Neural progenitor cell (in vitro differentiated cells): ENCODE results near the gene GRIK1. TPM values are rescaled to one million over a fixed set of nuclear protein-coding genes. Genes with fewer than 3 reads are reported as not detected.

Source experiments
- DNase-seq: peaks from one replicate; pipeline ENCODE4 v3.0.0-alpha.2; 2016; ENCODE audit warnings: low spot score
- H2AFZ ChIP-seq: fragments of 200-600 bp; sonication (generic); replicated peaks from 2 replicates; pipeline ENCODE4 v1.6.1; 2016; ENCODE audit warnings: antibody characterized with exemption
- H3F3A ChIP-seq: fragments of 200-600 bp; sonication (generic); 2 replicates; pipeline ENCODE4 v1.6.1; 2016; ENCODE audit warnings: antibody characterized with exemption, low read depth
- H3K27ac ChIP-seq: fragments of 200-600 bp; sonication (generic); 2 replicates; pipeline ENCODE4 v1.5.1; 2016; ENCODE audit warnings: mild to moderate bottlenecking
- H3K27me3 ChIP-seq: fragments of 200-600 bp; sonication (generic); 2 replicates; pipeline ENCODE4 v1.6.1; 2016; ENCODE audit warnings: mild to moderate bottlenecking, moderate library complexity
- H3K36me3 ChIP-seq: fragments of 200-600 bp; sonication (generic); 2 replicates; pipeline ENCODE4 v1.5.1; 2016
- H3K4me1 ChIP-seq: fragments of 200-600 bp; sonication (generic); 2 replicates; pipeline ENCODE4 v1.6.1; 2016; ENCODE audit warnings: mixed run types
- H3K4me2 ChIP-seq: fragments of 200-600 bp; sonication (generic); 2 replicates; pipeline ENCODE4 v1.6.1; 2016
- H3K4me3 ChIP-seq: fragments of 200-600 bp; sonication (generic); 2 replicates; pipeline ENCODE4 v1.5.1; 2016
- H3K79me2 ChIP-seq: fragments of 200-600 bp; sonication (generic); 2 replicates; pipeline ENCODE4 v1.6.1; 2016; ENCODE audit warnings: low read depth
- H3K9ac ChIP-seq: fragments of 200-600 bp; sonication (generic); 2 replicates; pipeline ENCODE4 v1.6.1; 2016
- H3K9me3 ChIP-seq: fragments of 200-600 bp; sonication (generic); 2 replicates; pipeline ENCODE4 v1.5.1; 2016; ENCODE audit warnings: low read depth
- H4K20me1 ChIP-seq: fragments of 200-600 bp; sonication (generic); 2 replicates; pipeline ENCODE4 v1.6.1; 2016; ENCODE audit warnings: low read depth
- H3K27ac Mint-ChIP-seq: 3 replicates; pipeline ENCODE4 v1.8.0; 2021; ENCODE audit warnings: mixed read lengths
- H3K27me3 Mint-ChIP-seq: 2 replicates; pipeline ENCODE4 v1.8.0; 2022; ENCODE audit warnings: low read depth, mild to moderate bottlenecking, inconsistent platforms, moderate library complexity, mixed read lengths; ENCODE audit not compliant: insufficient read depth
- H3K36me3 Mint-ChIP-seq: 3 replicates; pipeline ENCODE4 v1.8.0; 2021; ENCODE audit warnings: mixed read lengths
- H3K4me1 Mint-ChIP-seq: 3 replicates; pipeline ENCODE4 v1.8.0; 2021; ENCODE audit warnings: mixed read lengths
- H3K4me3 Mint-ChIP-seq: 3 replicates; pipeline ENCODE4 v1.8.0; 2021; ENCODE audit warnings: mild to moderate bottlenecking, moderate library complexity, mixed read lengths
- H3K9me3 Mint-ChIP-seq: 3 replicates; pipeline ENCODE4 v1.8.0; 2020; ENCODE audit warnings: mixed read lengths
- CTCF ChIP-seq: fragments of 200-600 bp; sonication (generic); IDR thresholded peaks from 2 replicates; pipeline ENCODE4 v1.5.1; 2017; ENCODE audit warnings: antibody characterized with exemption, mild to moderate bottlenecking
- EZH2 ChIP-seq: fragments of 200-600 bp; sonication (generic); IDR thresholded peaks from 2 replicates; pipeline ENCODE4 v1.6.1; 2017; ENCODE audit warnings: antibody characterized with exemption, mild to moderate bottlenecking, moderate library complexity
- EZH2phosphoT487 ChIP-seq: fragments of 200-600 bp; sonication (generic); IDR thresholded peaks from 2 replicates; pipeline ENCODE4 v1.6.1; 2017; ENCODE audit warnings: antibody characterized with exemption
- total RNA-seq: library from RNA; depleted of rRNA; stranded (reverse); fragments of >200 nt; gene quantifications from 2 replicates; pipeline ENCODE4 v1.2.3, GENCODE V29; 2015; ENCODE audit warnings: low replicate concordance

Gene GRIK1
- total RNA-seq, 1 donor from 2014 or later, result 1.6 TPM

DNA sequence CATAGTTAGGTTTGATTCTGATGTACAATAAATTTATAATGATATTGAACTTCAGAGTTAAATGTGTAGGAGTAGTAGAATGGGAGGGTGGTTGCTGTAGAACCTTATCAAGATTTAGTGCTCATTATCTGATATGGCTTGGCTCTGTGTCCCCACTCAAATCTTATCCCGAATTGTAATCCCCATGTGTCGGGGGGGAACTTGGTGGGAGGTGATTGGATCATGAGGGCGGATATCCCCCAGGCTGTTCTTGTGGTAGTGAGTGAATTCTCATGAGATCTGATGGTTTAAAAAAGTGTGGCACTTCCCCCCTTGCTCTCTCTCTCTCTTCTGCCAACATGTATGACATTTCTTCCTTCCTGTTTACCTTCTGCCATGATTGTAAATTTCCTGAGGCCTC is 265.5 kb downstream of the GRIK1 start:
- Histone ChIP-seq H3K9me3 (no peaks in the 10 kb centered on the region), H3K79me2 (no peaks in the 10 kb centered on the region), H3K4me2 (no peak overlapping the region), H3K4me3 (no peak overlapping the region), H4K20me1 (no peaks in the 10 kb centered on the region), H3K27me3 (no peaks in the 10 kb centered on the region), H2AFZ (no peak overlapping the region), H3K36me3 (no peaks in the 10 kb centered on the region), H3K9ac (no peak overlapping the region), H3K27ac (no peak overlapping the region), H3F3A (no peaks in the 10 kb centered on the region), H3K4me1 (peaks cover 15% of the 10 kb centered on the region)
- H3K27me3 Mint-ChIP-seq, result no peaks in the 10 kb centered on the region
- no peaks in the 10 kb centered on the region for H3K36me3 Mint-ChIP-seq
- peaks cover 16% of the 10 kb centered on the region for H3K4me1 Mint-ChIP-seq
- TF ChIP-seq EZH2 (no peak), EZH2phosphoT487 (no peak), CTCF (no peak)
- no peak overlapping the region for H3K27ac Mint-ChIP-seq
- no peak for DNase-seq
- no peak overlapping the region for H3K4me3 Mint-ChIP-seq
- H3K9me3 Mint-ChIP-seq, result no peaks in the 10 kb centered on the region

DNA sequence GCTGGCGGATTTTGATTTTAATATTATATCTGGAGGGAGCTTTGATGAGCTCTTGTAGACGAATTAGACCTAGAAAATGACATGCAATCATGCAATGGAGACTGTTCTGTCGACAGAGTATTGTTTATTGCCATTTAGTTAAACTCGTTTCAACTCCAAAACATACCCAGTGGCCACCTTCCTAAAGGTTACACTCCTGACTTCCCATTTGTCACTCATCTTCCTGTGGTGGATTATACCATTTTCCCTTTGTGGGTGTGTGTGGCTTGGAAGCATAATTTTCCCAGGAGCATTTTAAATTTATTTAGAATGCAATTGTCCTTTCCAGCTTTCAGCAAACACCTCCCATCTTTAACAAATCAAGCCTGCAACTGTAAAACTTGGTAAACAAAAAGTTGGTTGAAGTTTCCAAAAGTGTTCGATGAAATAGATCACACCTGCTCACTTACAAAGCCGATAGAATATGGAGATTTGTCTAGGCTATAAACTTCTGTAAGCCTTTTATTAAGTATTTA is 266.6 kb downstream of the GRIK1 start:
- H3K79me2 ChIP-seq, result no peaks in the 10 kb centered on the region
- H3K27me3 ChIP-seq, result no peaks in the 10 kb centered on the region
- no peak for TF ChIP-seq CTCF
- TF ChIP-seq EZH2phosphoT487, result no peak
- TF ChIP-seq EZH2, result no peak
- Mint-ChIP-seq H3K4me1 (peaks cover 16% of the 10 kb centered on the region), H3K4me3 (no peak overlapping the region), H3K36me3 (no peaks in the 10 kb centered on the region), H3K27ac (no peak overlapping the region), H3K27me3 (no peaks in the 10 kb centered on the region), H3K9me3 (no peaks in the 10 kb centered on the region)
- peaks cover 15% of the 10 kb centered on the region for H3K4me1 ChIP-seq
- H2AFZ ChIP-seq, result no peak overlapping the region
- H3K36me3 ChIP-seq, result no peaks in the 10 kb centered on the region
- DNase-seq, result no peak
- no peak overlapping the region for H3K4me3 ChIP-seq
- H3K4me2 ChIP-seq, result no peak overlapping the region
- no peaks in the 10 kb centered on the region for H3F3A ChIP-seq
- H3K9ac ChIP-seq, result no peak overlapping the region
- no peak overlapping the region for H3K27ac ChIP-seq
- no peaks in the 10 kb centered on the region for H4K20me1 ChIP-seq
- H3K9me3 ChIP-seq, result no peaks in the 10 kb centered on the region

DNA sequence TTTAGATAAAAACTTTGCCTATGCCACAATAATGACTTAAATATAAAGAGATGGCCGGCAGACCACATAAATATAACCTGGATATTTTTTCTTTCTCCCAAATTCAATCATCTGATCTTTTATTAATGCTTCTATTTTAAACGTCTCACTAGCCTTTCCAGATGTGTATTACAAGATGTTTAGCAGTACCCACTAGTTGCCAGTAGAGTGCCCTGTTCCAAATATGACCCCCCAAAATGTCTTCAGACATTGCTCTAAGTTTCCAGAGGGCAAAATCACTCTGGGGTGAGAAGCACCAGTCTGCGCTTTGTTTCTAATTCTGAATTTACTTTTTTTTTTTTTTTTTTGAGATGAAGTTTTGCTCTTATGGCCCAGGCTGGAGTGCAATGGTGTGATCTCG is 268.1 kb downstream of the GRIK1 start:
- Histone ChIP-seq H2AFZ (no peak overlapping the region), H3K36me3 (no peaks in the 10 kb centered on the region), H3F3A (no peaks in the 10 kb centered on the region), H3K27ac (no peak overlapping the region), H3K79me2 (no peaks in the 10 kb centered on the region), H3K9ac (no peak overlapping the region), H3K4me3 (no peak overlapping the region), H3K4me2 (no peak overlapping the region), H3K27me3 (no peaks in the 10 kb centered on the region), H3K9me3 (no peaks in the 10 kb centered on the region), H4K20me1 (no peaks in the 10 kb centered on the region), H3K4me1 (peaks cover 15% of the 10 kb centered on the region)
- H3K4me3 Mint-ChIP-seq, result no peak overlapping the region
- peak; percentile 32 for TF ChIP-seq CTCF
- TF ChIP-seq EZH2phosphoT487, result no peak
- no peak for TF ChIP-seq EZH2
- peaks cover 10% of the 10 kb centered on the region for H3K4me1 Mint-ChIP-seq
- H3K36me3 Mint-ChIP-seq, result no peaks in the 10 kb centered on the region
- no peak for DNase-seq
- H3K27me3 Mint-ChIP-seq, result no peaks in the 10 kb centered on the region
- H3K27ac Mint-ChIP-seq, result no peak overlapping the region
- H3K9me3 Mint-ChIP-seq, result no peaks in the 10 kb centered on the region
